Endothelial cell of umbilical vein (primary cell): Measurements from ENCODE around the gene PIGZ. TPM values are rescaled to one million over a fixed set of nuclear protein-coding genes. Genes with fewer than 3 reads are reported as not detected.

Source experiments
- Bru-seq: library from RNA; stranded (reverse); fragments of 400-500 nt; gene quantifications from one replicate; lab custom pipeline; 2021; lab: Mats Ljungman, UMichigan
- BruChase-seq, 2 experiments: library from RNA; stranded (reverse); fragments of 400-500 nt; gene quantifications; one replicate each; lab custom pipeline; 2021; lab: Mats Ljungman, UMichigan
- BruUV-seq: library from RNA; stranded (reverse); fragments of 400-500 nt; replicated peaks from 2 replicates; lab custom pipeline; 2021; lab: Mats Ljungman, UMichigan
- CTCF ChIA-PET: fragments of 300-600, 350-600 bp; sonication (Branson Sonifier 250); formaldehyde crosslinking; loops from one replicate; lab custom pipeline; 2021; ENCODE audit warnings: antibody characterized with exemption, inconsistent platforms; lab: Charles Lee
- POLR2A ChIA-PET: fragments of 300-600, 350-600 bp; sonication (Branson Sonifier 250); formaldehyde crosslinking; loops from one replicate; lab custom pipeline; 2021; ENCODE audit warnings: antibody characterized with exemption, inconsistent platforms; lab: Charles Lee
- DNase-seq: peaks from one replicate; pipeline ENCODE4 v3.0.0-alpha.2; 2011; ENCODE audit warnings: low read depth, low spot score
- FAIRE-seq: peaks from 2 replicates; lab custom pipeline; 2011; peaks lifted over from hg19 to GRCh38; lab: Jason Lieb, UNC
- H2AFZ ChIP-seq: 2 replicates; pipeline ENCODE4 v1.6.0; 2012; ENCODE audit warnings: low read depth, low read length, control low read depth, inconsistent platforms
- H3K27ac ChIP-seq: 2 replicates; pipeline ENCODE4 v1.5.1; 2011; ENCODE audit warnings: low read depth, mild to moderate bottlenecking, control low read depth, low read length, moderate library complexity; ENCODE audit not compliant: insufficient read depth
- H3K27me3 ChIP-seq, 2 experiments: 2 replicates each; pipeline versions ENCODE4 v1.6.0 to v1.6.1; 2011; ENCODE audit warnings: low read length in 2 of 2, mixed read lengths in 1 of 2; ENCODE audit not compliant: control insufficient read depth in 2 of 2, insufficient read depth in 2 of 2
- H3K36me3 ChIP-seq, 2 experiments: 2 replicates in 1 of 2; 3 replicates in 1 of 2; pipeline ENCODE4 v1.5.1; 2011; ENCODE audit warnings: low read length in 2 of 2, mild to moderate bottlenecking in 1 of 2, moderate library complexity in 1 of 2; ENCODE audit not compliant: control insufficient read depth in 2 of 2, insufficient read depth in 2 of 2; ENCODE audit errors: extremely low read depth in 1 of 2
- H3K4me1 ChIP-seq: 3 replicates; pipeline ENCODE4 v1.5.1; 2011; ENCODE audit warnings: mild to moderate bottlenecking, low read length; ENCODE audit not compliant: control insufficient read depth, insufficient read depth; ENCODE audit errors: extremely low read depth
- H3K4me2 ChIP-seq: 2 replicates; pipeline ENCODE4 v1.6.1; 2011; ENCODE audit warnings: low read length, control low read depth, mixed read lengths; ENCODE audit not compliant: insufficient read depth
- H3K4me3 ChIP-seq, 3 experiments: fragments of 200-600 bp in 1 of 3; sonication (generic), shearing (Covaris generic) in 1 of 3; replicated peaks in 1 of 3; 2 replicates each; pipeline ENCODE4 v1.5.1; 2011 to 2016; ENCODE audit warnings: control low read depth in 3 of 3, low read length in 3 of 3, mild to moderate bottlenecking in 2 of 3, inconsistent platforms in 1 of 3, low read depth in 1 of 3, moderate library complexity in 1 of 3; ENCODE audit not compliant: insufficient read depth in 1 of 3
- H3K79me2 ChIP-seq: 2 replicates; pipeline ENCODE4 v1.6.0; 2012; ENCODE audit warnings: low read length, inconsistent platforms; ENCODE audit not compliant: control insufficient read depth, insufficient read depth
- H3K9ac ChIP-seq: replicated peaks from 2 replicates; pipeline ENCODE3; 2011; ENCODE audit warnings: low read length, control low read depth; ENCODE audit not compliant: insufficient read depth; ENCODE audit errors: extremely low read depth
- H3K9me1 ChIP-seq: replicated peaks from 3 replicates; pipeline ENCODE4 v1.6.0; 2011; ENCODE audit warnings: mild to moderate bottlenecking, low read length; ENCODE audit not compliant: control insufficient read depth, insufficient read depth; ENCODE audit errors: extremely low read depth
- H3K9me3 ChIP-seq: replicated peaks from 2 replicates; pipeline ENCODE4 v1.5.1; 2012; ENCODE audit warnings: low read length, inconsistent platforms; ENCODE audit not compliant: control insufficient read depth, insufficient read depth
- H4K20me1 ChIP-seq: replicated peaks from 2 replicates; pipeline ENCODE3; 2011; ENCODE audit warnings: mild to moderate bottlenecking, low read length; ENCODE audit not compliant: control insufficient read depth, insufficient read depth; ENCODE audit errors: extremely low read depth
- EZH2 ChIP-seq: IDR thresholded peaks from 2 replicates; pipeline ENCODE4 v1.6.1; 2012; ENCODE audit warnings: borderline replicate concordance, low read depth, mild to moderate bottlenecking, moderate library complexity, low read length, inconsistent platforms; ENCODE audit not compliant: severe bottlenecking
- FOS ChIP-seq: IDR thresholded peaks from 2 replicates; pipeline ENCODE4 v1.6.1; 2011; ENCODE audit warnings: mild to moderate bottlenecking, low read length, moderate library complexity, borderline replicate concordance; ENCODE audit not compliant: insufficient read depth
- GATA2 ChIP-seq: IDR thresholded peaks from 2 replicates; pipeline ENCODE4 v1.7.0; 2011; ENCODE audit warnings: low read depth, mild to moderate bottlenecking, moderate library complexity, mixed read lengths, low read length; ENCODE audit not compliant: insufficient read length, insufficient read depth
- JUN ChIP-seq: IDR thresholded peaks from 2 replicates; pipeline ENCODE4 v1.6.1; 2011; ENCODE audit warnings: borderline replicate concordance, low read depth; ENCODE audit not compliant: insufficient read length, insufficient read depth
- MYC ChIP-seq: IDR thresholded peaks from one replicate; pipeline ENCODE4 v1.6.1; 2011; ENCODE audit warnings: mild to moderate bottlenecking, low read depth, low read length
- POLR2A ChIP-seq: IDR thresholded peaks from 2 replicates; pipeline ENCODE4 v1.6.1; 2012; ENCODE audit warnings: low read depth, mild to moderate bottlenecking, control low read depth, low read length
- POLR2AphosphoS5 ChIP-seq: IDR thresholded peaks from 2 replicates; pipeline ENCODE4 v1.6.1; 2012; ENCODE audit warnings: low read depth, mild to moderate bottlenecking, control low read depth, low read length, moderate library complexity; ENCODE audit not compliant: insufficient read depth
- dilution Hi-C: fragments of 300-500 bp; cut with MboI; formaldehyde crosslinking; loops from one replicate; pipeline ENCODE4 v1.15.0; 2019; ENCODE audit warnings: low sequenced_read_pairs; ENCODE audit not compliant: extremely low pct_ligation_motif_present
- intact Hi-C: fragments of 100-400 bp; cut with micrococcal nuclease; formaldehyde crosslinking; loops from one replicate; pipeline ENCODE4 v1.10.0; 2022
- long read RNA-seq: library from polyadenylated mRNA; stranded (forward); transcript quantifications from one replicate; pipeline ENCODE4 v2.0.0, GENCODE V29; 2021
- polyA minus RNA-seq, 3 experiments: library from RNA; depleted of rRNA, polyadenylated mRNA; stranded (reverse); fragments of >200 nt; gene quantifications; 1 replicate in 1 of 3; 2 replicates in 2 of 3; pipeline ENCODE4 v1.2.3, GENCODE V29; 2011
- polyA plus RNA-seq, 4 experiments: library from polyadenylated mRNA; depleted of rRNA in 3 of 4; stranded (reverse) in 3 of 4; unstranded in 1 of 4; fragments of >200 nt; gene quantifications; 2 replicates each; pipeline versions ENCODE4 v1.2.1 to v1.2.3, GENCODE V29; 2011 to 2012; ENCODE audit warnings: missing spikeins in 1 of 4
- total RNA-seq: library from RNA; stranded (reverse); gene quantifications from 2 replicates; pipeline ENCODE4 v1.2.3, GENCODE V29; 2021
- TF ChIP-seq, protein P1 (sequence below): IDR thresholded peaks from 2 replicates; pipeline ENCODE4 v1.6.1; 2011; ENCODE audit not compliant: insufficient read depth, insufficient read length
- TF ChIP-seq, protein P2 (sequence below), 2 donors: IDR thresholded peaks; 1 replicate in 1 of 2; 2 replicates in 1 of 2; pipeline ENCODE4 v1.5.1; 2011; ENCODE audit warnings: low read length in 2 of 2, mild to moderate bottlenecking in 2 of 2, moderate library complexity in 2 of 2, control low read depth in 1 of 2, inconsistent platforms in 1 of 2, low read depth in 1 of 2; ENCODE audit not compliant: insufficient read depth in 1 of 2; ENCODE audit errors: extremely low read depth in 1 of 2

The PIGZ gene, protein sequence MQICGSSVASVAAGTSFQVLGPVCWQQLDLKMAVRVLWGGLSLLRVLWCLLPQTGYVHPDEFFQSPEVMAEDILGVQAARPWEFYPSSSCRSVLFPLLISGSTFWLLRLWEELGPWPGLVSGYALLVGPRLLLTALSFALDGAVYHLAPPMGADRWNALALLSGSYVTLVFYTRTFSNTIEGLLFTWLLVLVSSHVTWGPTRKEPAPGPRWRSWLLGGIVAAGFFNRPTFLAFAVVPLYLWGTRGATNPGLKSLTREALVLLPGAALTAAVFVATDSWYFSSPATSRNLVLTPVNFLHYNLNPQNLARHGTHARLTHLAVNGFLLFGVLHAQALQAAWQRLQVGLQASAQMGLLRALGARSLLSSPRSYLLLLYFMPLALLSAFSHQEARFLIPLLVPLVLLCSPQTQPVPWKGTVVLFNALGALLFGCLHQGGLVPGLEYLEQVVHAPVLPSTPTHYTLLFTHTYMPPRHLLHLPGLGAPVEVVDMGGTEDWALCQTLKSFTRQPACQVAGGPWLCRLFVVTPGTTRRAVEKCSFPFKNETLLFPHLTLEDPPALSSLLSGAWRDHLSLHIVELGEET
- total RNA-seq (5.1 and 6.0 TPM in 2 replicates), polyA plus RNA-seq (6.5 and 7.0 TPM in 2 replicates), polyA minus RNA-seq (3.0 and 3.8 TPM in 2 replicates), Bru-seq, nascent RNA (percentile 49 among the genes with signal in this experiment), BruChase-seq, experiment 1, labeled RNA remaining after a 6-hour chase (percentile 47 among the genes with signal in this experiment), BruChase-seq, experiment 2, labeled RNA remaining after a 2-hour chase (percentile 48 among the genes with signal in this experiment)
- polyA plus RNA-seq (2011; cell fraction: cytosol; rRNA removed), result 3.4 and 3.9 TPM in 2 replicates
- 8.8 and 9.2 TPM in 2 replicates for polyA plus RNA-seq (2011; cell fraction: nucleus; rRNA removed)
- 4.0 and 4.5 TPM in 2 replicates for polyA plus RNA-seq (2012)
- 0.41 TPM for polyA minus RNA-seq (2011; cell fraction: cytosol; rRNA and poly(A)+ RNA removed)
- 2.8 and 3.6 TPM in 2 replicates for polyA minus RNA-seq (2011; cell fraction: nucleus; rRNA and poly(A)+ RNA removed)
- long read RNA-seq, transcript PIGZ-202 (3 exons, 2,701 nt), result major isoform, 7 of 14 reads
- long read RNA-seq, partial matches to known transcripts, result 0 of 14 reads
- long read RNA-seq, other reads (novel, unspliced or antisense), result 3 of 14 reads

DNA sequence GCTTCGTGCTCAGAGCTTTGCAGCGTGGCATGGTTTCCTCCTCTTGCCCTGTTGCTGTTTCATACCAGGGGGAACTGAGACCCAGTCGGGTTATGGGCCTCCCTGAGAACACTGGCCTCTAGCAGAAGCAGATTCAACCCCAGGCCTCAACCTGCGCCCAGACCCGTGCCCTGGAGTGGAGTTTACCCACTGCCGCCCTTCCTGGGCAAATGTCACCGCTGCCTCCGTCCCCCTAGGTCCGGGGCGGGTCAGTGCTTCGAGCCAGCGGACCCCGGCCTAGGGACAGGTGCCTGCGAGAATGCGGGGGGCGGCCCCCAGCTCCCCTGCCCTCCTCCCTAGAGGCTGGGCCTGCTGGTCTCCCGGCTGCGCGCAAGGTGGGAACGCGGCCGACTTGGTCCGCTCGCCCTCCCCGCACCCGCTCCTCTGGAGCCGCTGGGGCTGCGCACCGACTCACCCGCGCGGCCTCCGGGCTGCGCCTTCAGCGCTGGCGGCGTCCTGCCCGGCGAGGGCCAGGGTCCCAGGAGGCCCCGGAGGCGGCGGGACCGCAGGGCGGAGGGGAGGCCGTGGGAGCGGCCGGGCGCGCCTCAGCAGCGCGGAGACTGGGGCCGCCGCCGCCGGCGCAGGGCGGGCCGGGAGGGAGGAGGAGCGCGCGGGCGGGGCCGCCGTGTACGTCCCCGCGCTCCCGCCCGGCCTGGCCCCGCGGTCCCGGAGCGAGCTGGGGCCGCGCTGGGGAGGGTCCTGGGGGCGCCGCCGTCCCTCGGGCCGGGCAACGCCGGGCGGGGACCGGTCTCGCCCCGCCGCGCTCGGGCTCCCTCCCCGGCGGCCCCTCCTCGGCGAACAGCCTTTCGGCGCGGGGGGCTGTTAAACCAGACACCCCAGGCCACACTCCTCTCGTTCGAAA lies at the start of gene PIGZ:
PIGZ (minus strand) TSS at position 601 of the 901 bp plus-strand sequence. CDS start 16,802 bp downstream, outside the sequence.
- Histone ChIP-seq H4K20me1 (no peaks in the 10 kb centered on the region), H3K79me2 (no peaks in the 10 kb centered on the region), H2AFZ (peak within 1 kb of the TSS; percentile 94), H3K27ac (no peak within 1 kb of the TSS), H3K36me3 (no peaks in the 10 kb centered on the region), H3K4me3 (peak within 1 kb of the TSS; percentile 60 to 81 (median 65)), H3K9ac (peak within 1 kb of the TSS; percentile 44), H3K27me3 (peaks cover 0 to 2% of the 10 kb centered on the region in 2 experiments), H3K4me2 (peak within 1 kb of the TSS; percentile 84), H3K4me1 (peaks cover 3% of the 10 kb centered on the region), H3K9me3 (no peaks in the 10 kb centered on the region), H3K9me1 (no peaks in the 10 kb centered on the region)
- CTCF ChIA-PET, result interaction anchor here (1.5 to 1.6 kb wide), 3 partner anchors 18 to 446 kb away, joined by 4 to 14 read pairs (median 10); no protein-coding TSS in a partner anchor
- intact Hi-C loops, result loop anchor here (1.0 to 5.0 kb wide), 4 partner anchors 26 to 446 kb away; partner anchors contain the start of gene NCBP2
- POLR2A ChIA-PET, result no interaction called here
- dilution Hi-C loops, result no loop called here
- DNase-seq (peak; percentile 25), FAIRE-seq (peak; percentile 21)
- TF ChIP-seq, protein P1, sequence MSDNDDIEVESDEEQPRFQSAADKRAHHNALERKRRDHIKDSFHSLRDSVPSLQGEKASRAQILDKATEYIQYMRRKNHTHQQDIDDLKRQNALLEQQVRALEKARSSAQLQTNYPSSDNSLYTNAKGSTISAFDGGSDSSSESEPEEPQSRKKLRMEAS, result no peak
- TF ChIP-seq, protein P2, sequence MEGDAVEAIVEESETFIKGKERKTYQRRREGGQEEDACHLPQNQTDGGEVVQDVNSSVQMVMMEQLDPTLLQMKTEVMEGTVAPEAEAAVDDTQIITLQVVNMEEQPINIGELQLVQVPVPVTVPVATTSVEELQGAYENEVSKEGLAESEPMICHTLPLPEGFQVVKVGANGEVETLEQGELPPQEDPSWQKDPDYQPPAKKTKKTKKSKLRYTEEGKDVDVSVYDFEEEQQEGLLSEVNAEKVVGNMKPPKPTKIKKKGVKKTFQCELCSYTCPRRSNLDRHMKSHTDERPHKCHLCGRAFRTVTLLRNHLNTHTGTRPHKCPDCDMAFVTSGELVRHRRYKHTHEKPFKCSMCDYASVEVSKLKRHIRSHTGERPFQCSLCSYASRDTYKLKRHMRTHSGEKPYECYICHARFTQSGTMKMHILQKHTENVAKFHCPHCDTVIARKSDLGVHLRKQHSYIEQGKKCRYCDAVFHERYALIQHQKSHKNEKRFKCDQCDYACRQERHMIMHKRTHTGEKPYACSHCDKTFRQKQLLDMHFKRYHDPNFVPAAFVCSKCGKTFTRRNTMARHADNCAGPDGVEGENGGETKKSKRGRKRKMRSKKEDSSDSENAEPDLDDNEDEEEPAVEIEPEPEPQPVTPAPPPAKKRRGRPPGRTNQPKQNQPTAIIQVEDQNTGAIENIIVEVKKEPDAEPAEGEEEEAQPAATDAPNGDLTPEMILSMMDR (IDR thresholded peaks at IDR 0.05; ENCODE audit: extremely low read depth in 1 of 2, insufficient read depth in 1 of 2, low read depth in 1 of 2, low read length in 2 of 2), result no peak
- TF ChIP-seq MYC (no peak), POLR2A (peak; percentile 45), POLR2AphosphoS5 (peak; percentile 37), JUN (no peak), FOS (no peak), GATA2 (no peak), EZH2 (no peak)
- BruUV-seq, result no TSS peak
